SK-N-SH treated with all-trans-retinoic acid at 6 μM for 48 hours (cell line): ENCODE data around the gene FUT1.

Source experiments
- ISL1 ChIP-seq: fragments of 250-450 bp; sonication (Bioruptor Pico); IDR thresholded peaks from 2 replicates; pipeline ENCODE4 v2.1.2; 2022; ENCODE audit warnings: mild to moderate bottlenecking, moderate library complexity
- OSR1 ChIP-seq: fragments of 250-450 bp; sonication (Bioruptor Pico); IDR thresholded peaks from 2 replicates; pipeline ENCODE4 v1.8.0; 2022; ENCODE audit warnings: moderate library complexity, mild to moderate bottlenecking, inconsistent platforms
- PATZ1 ChIP-seq: fragments of 250-450 bp; sonication (Bioruptor Pico); IDR thresholded peaks from 2 replicates; pipeline ENCODE4 v1.8.0; 2020; ENCODE audit warnings: mild to moderate bottlenecking, moderate library complexity, borderline replicate concordance
- RARB ChIP-seq: fragments of 250-450 bp; sonication (Bioruptor Pico); IDR thresholded peaks from 2 replicates; pipeline ENCODE4 v1.8.0; 2021; ENCODE audit warnings: mild to moderate bottlenecking, moderate library complexity
- SNAI2 ChIP-seq: fragments of 250-450 bp; sonication (Bioruptor Pico); IDR thresholded peaks from 2 replicates; pipeline ENCODE4 v1.5.0; 2020; ENCODE audit warnings: mild to moderate bottlenecking, moderate library complexity
- TCF4 ChIP-seq: fragments of 250-450 bp; sonication (Bioruptor Pico); IDR thresholded peaks from 2 replicates; pipeline ENCODE4 v1.8.0; 2021; ENCODE audit warnings: mild to moderate bottlenecking, moderate library complexity, borderline replicate concordance
- ZFP3 ChIP-seq: fragments of 250-450 bp; sonication (Bioruptor Pico); IDR thresholded peaks from 2 replicates; pipeline ENCODE4 v1.5.0; 2020; ENCODE audit warnings: mild to moderate bottlenecking, moderate library complexity
- ZNF70 ChIP-seq: fragments of 450-650 bp; formaldehyde crosslinking; IDR thresholded peaks from 2 replicates; pipeline ENCODE4 v1.5.0; 2020; ENCODE audit warnings: mild to moderate bottlenecking, moderate library complexity
- TF ChIP-seq, protein P1 (sequence below): fragments of 250-450 bp; sonication (Bioruptor Pico); IDR thresholded peaks from 2 replicates; pipeline ENCODE4 v1.8.0; 2021; ENCODE audit warnings: low read depth, mild to moderate bottlenecking, moderate library complexity, borderline replicate concordance

- TF ChIP-seq ZNF70 (CRISPR knock-in tag), result no peak
- no peak for TF ChIP-seq ISL1
- no peak for TF ChIP-seq RARB (CRISPR knock-in tag)
- no peak for TF ChIP-seq SNAI2 (CRISPR knock-in tag)
- TF ChIP-seq OSR1 (CRISPR knock-in tag), result no peak
- no peak for TF ChIP-seq ZFP3 (CRISPR knock-in tag)
- TF ChIP-seq, protein P1, sequence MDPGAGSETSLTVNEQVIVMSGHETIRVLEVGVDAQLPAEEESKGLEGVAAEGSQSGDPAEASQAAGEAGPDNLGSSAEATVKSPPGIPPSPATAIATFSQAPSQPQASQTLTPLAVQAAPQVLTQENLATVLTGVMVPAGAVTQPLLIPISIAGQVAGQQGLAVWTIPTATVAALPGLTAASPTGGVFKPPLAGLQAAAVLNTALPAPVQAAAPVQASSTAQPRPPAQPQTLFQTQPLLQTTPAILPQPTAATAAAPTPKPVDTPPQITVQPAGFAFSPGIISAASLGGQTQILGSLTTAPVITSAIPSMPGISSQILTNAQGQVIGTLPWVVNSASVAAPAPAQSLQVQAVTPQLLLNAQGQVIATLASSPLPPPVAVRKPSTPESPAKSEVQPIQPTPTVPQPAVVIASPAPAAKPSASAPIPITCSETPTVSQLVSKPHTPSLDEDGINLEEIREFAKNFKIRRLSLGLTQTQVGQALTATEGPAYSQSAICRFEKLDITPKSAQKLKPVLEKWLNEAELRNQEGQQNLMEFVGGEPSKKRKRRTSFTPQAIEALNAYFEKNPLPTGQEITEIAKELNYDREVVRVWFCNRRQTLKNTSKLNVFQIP, result no peak
- TF ChIP-seq PATZ1 (CRISPR knock-in tag), result no peak
- no peak for TF ChIP-seq TCF4
Observed at GRCh38 chr19:48750771-48751504, 1.5 kb downstream of the FUT1 start.
